AG04450 (cell line): ENCODE results near the gene UBE2E2. TPM values are rescaled to one million over a fixed set of nuclear protein-coding genes. Genes with fewer than 3 reads are reported as not detected.
"Not testable (repeated sequence)": the region's sequence is repeated elsewhere in the genome, so short reads cannot be mapped to it uniquely, and the experiment has no call there.

Source experiments
- CTCF ChIA-PET: fragments of 300-600, 350-600 bp; formaldehyde crosslinking; extraction: SDS; loops from one replicate; lab custom pipeline; 2022; ENCODE audit warnings: antibody characterized with exemption, inconsistent platforms; lab: Charles Lee
- POLR2A ChIA-PET: fragments of 350-600 bp; formaldehyde crosslinking; extraction: SDS; loops from one replicate; lab custom pipeline; 2021; ENCODE audit warnings: antibody characterized with exemption, inconsistent platforms; lab: Yijun Ruan, JAX
- DNase-seq: peaks from one replicate; pipeline ENCODE4 v3.0.0-alpha.2; 2011; ENCODE audit warnings: low read depth, low spot score
- H3K27ac ChIP-seq: one replicate; pipeline ENCODE4 v1.5.1; 2012; ENCODE audit warnings: low read depth, low read length, control low read depth
- H3K27me3 ChIP-seq: one replicate; pipeline ENCODE4 v1.6.0; 2012; ENCODE audit warnings: low read length; ENCODE audit not compliant: control insufficient read depth, insufficient read depth
- H3K4me3 ChIP-seq: 2 replicates; pipeline ENCODE4 v1.5.1; 2011; ENCODE audit warnings: mild to moderate bottlenecking, low read depth, low read length, control low read depth
- H3K9me3 ChIP-seq: 2 replicates; pipeline ENCODE4 v1.5.1; 2012; ENCODE audit warnings: low read length; ENCODE audit not compliant: control insufficient read depth, insufficient read depth
- polyA plus RNA-seq: library from polyadenylated mRNA; depleted of rRNA; stranded (reverse); fragments of >200 nt; gene quantifications from 2 replicates; pipeline ENCODE4 v1.2.3, GENCODE V29; 2011
- TF ChIP-seq, protein P1 (sequence below): IDR thresholded peaks from 2 replicates; pipeline ENCODE4 v1.5.1; 2011; ENCODE audit warnings: low read depth, low read length, control low read depth, inconsistent platforms

Gene UBE2E2
- polyA plus RNA-seq, 1 experiment, result 43.2 TPM

DNA sequence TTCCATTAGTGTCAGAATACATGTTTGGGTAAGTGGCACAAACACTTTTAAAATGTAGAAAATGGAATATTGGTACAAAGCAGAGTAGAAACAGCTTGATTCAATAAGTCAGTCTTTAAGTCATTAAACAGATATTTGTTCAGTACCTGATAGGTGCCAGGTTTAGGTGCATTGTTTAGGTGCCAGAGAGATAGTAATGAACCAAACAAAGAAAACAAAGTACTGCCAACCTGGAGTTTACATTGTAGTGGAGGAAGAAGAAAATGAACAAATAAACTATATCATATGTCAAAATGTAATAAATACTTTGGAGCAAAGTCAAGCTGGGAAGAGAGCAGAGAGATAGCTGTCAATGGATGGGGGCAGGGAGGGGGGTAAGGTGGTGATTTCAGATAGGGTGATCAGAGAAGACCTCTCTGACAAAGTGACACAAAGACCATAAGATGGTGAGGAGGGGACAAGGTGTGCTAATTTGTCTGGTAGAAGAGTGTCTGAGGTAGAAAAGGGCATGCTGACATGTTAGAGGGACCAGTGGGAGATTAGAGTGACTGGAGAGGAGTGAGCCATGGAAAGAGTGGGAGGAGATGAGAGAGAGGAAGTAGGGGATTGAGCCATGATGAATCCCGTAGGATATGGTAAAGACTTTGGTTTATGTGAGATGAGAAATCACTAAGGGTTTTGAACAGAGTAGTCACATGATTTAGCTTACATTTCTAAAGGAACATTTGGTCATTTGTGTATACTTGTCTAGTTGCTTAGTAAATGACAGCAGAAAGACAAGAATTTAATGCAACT is 128.2 kb downstream of the UBE2E2 start:
- no peak for DNase-seq
- Histone ChIP-seq H3K27ac (no peak overlapping the region), H3K27me3 (no peaks in the 10 kb centered on the region), H3K4me3 (no peak overlapping the region), H3K9me3 (no peaks in the 10 kb centered on the region)
- ChIA-PET CTCF (no interaction called here), POLR2A (no interaction called here)
- TF ChIP-seq, protein P1, sequence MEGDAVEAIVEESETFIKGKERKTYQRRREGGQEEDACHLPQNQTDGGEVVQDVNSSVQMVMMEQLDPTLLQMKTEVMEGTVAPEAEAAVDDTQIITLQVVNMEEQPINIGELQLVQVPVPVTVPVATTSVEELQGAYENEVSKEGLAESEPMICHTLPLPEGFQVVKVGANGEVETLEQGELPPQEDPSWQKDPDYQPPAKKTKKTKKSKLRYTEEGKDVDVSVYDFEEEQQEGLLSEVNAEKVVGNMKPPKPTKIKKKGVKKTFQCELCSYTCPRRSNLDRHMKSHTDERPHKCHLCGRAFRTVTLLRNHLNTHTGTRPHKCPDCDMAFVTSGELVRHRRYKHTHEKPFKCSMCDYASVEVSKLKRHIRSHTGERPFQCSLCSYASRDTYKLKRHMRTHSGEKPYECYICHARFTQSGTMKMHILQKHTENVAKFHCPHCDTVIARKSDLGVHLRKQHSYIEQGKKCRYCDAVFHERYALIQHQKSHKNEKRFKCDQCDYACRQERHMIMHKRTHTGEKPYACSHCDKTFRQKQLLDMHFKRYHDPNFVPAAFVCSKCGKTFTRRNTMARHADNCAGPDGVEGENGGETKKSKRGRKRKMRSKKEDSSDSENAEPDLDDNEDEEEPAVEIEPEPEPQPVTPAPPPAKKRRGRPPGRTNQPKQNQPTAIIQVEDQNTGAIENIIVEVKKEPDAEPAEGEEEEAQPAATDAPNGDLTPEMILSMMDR, result no peak

DNA sequence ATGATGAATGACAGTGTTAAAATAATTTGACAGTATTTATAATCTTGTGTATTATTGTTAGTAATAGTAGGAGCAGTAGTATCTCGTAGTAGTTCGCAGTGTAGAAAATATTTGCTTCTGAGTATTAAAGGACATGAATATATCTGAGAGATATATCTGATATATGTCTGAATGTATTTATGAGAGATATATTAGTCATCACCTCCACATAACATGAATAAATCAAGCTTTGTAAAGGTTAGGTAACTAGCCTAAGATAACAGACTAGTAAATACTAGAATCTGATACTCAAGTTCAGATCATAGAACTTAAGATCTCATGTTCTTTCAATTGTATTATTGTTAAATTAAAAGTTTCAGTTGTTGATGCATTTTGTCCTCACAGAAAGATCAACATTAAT is 130.5 kb downstream of the UBE2E2 start:
- Histone ChIP-seq H3K27ac (no peak overlapping the region), H3K4me3 (no peak overlapping the region), H3K9me3 (no peaks in the 10 kb centered on the region), H3K27me3 (no peaks in the 10 kb centered on the region)
- TF ChIP-seq, protein P1, result no peak
- DNase-seq, result no peak
- POLR2A ChIA-PET, result no interaction called here
- CTCF ChIA-PET, result no interaction called here

DNA sequence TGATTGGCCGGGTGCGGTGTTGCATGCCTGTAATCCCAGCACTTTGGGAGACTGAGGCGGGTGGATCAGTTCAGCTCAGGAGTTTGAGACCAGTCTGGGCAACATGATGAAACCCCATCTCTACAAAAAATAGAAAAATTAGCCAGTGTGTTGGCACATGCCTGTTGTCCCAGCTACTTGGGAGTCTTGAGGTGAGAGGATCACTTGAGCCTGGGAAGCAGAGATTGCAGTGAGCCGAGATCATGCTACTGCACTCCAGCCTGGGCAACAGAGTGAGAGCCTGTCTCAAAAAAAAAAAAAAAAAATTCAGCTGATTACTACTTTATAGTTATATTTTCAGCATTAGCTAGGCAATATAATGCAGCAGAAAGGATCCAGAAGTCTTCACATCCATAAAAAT is 133.7 kb downstream of the UBE2E2 start:
- H3K4me3 ChIP-seq, CTCF ChIA-PET, H3K27ac ChIP-seq, H3K27me3 ChIP-seq, H3K9me3 ChIP-seq, POLR2A ChIA-PET, DNase-seq: not testable (repeated sequence)

DNA sequence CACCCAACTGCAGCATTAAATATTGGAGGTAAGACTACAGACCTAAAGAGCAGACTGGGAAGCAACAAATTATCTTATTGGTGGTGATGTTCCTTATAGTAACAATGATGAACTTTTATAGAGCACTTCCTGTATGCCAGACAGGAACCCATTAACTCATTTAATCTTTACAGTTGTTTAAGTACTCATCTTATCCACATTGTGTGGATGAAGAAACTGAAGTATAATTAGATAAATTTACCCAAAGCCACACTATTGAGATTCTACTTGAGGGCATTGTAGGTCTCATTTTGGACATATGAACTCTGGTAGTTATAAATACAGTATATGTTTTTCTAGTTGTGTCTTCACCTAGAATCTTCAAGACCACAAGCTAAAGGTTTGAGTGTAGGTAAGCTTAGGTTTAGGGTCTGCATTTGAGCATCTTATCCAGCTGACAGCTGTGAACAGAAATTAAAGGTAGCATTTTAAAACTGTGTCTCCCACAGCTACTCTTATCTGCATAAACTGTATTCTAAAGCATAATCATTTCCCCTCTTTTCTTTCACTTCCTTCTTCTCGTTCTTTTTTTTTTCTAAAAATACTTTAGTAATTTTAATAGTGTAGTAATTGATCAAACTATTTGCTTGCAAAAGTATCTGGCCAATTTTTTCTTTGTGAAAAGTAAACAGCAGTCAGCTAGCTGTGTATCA is 138.2 kb downstream of the UBE2E2 start:
- H3K4me3 ChIP-seq, result no peak overlapping the region
- POLR2A ChIA-PET, result no interaction called here
- CTCF ChIA-PET, result no interaction called here
- no peaks in the 10 kb centered on the region for H3K27me3 ChIP-seq
- H3K27ac ChIP-seq, result no peak overlapping the region
- TF ChIP-seq, protein P1, result no peak
- H3K9me3 ChIP-seq, result no peaks in the 10 kb centered on the region
- no peak for DNase-seq

DNA sequence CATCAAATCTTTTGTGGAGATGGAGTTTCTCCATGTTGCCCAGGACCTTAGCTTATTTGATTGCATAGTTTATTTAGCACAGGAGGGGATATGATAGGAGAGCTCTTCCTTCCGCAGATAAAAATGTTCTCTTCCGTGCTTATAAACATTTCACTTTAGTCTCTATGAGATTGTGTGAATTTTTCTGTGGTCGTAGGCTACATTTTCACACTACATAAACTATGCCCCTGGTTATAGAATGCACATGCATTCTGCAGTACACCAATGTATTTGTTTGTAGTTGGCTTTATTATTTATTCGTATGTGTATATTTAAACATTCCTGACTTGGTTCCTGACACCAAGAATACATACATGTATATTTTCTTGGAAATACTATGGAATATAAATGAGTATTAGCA is 139.2 kb downstream of the UBE2E2 start:
- no peak for DNase-seq
- H3K4me3 ChIP-seq, result no peak overlapping the region
- POLR2A ChIA-PET, result no interaction called here
- no peak overlapping the region for H3K27ac ChIP-seq
- H3K9me3 ChIP-seq, result no peaks in the 10 kb centered on the region
- CTCF ChIA-PET, result interaction anchor here (0.7 kb wide), 1 partner anchor 106 kb away, joined by 7 read pairs; no protein-coding TSS in a partner anchor
- no peaks in the 10 kb centered on the region for H3K27me3 ChIP-seq
- TF ChIP-seq, protein P1, result no peak
